GM23338 (cell line): ENCODE measurements around the gene ATP5MG. TPM values are rescaled to one million over a fixed set of nuclear protein-coding genes. Genes with fewer than 3 reads are reported as not detected.

Source experiments
- ATAC-seq: fragments of 200-7000 bp; cut with Tn5 transposase; 3 replicates; pipeline ENCODE4 v1.9.1; 2020
- DNase-seq: peaks from one replicate; pipeline ENCODE4 v3.0.0-alpha.2; 2015; ENCODE audit warnings: low spot score
- H2AFZ ChIP-seq: fragments of 200-600 bp; sonication (generic); 2 replicates; pipeline ENCODE4 v1.8.0; 2016; ENCODE audit warnings: antibody characterized with exemption, mild to moderate bottlenecking, moderate library complexity
- H3F3A ChIP-seq: fragments of 200-600 bp; sonication (generic); replicated peaks from 2 replicates; pipeline ENCODE4 v1.8.0; 2017; ENCODE audit warnings: antibody characterized with exemption, mixed run types, low read depth
- H3K27ac ChIP-seq: fragments of 200-600 bp; sonication (generic); 2 replicates; pipeline ENCODE4 v1.6.1; 2016; ENCODE audit warnings: low read depth
- H3K27me3 ChIP-seq: fragments of 200-600 bp; sonication (generic); 2 replicates; pipeline ENCODE4 v1.8.0; 2016; ENCODE audit warnings: mild to moderate bottlenecking, mixed run types, moderate library complexity; ENCODE audit not compliant: insufficient read depth
- H3K36me3 ChIP-seq: fragments of 200-600 bp; sonication (generic); 2 replicates; pipeline ENCODE4 v1.8.0; 2016; ENCODE audit warnings: mild to moderate bottlenecking; ENCODE audit not compliant: insufficient read depth
- H3K4me1 ChIP-seq: fragments of 200-600 bp; sonication (generic); 2 replicates; pipeline ENCODE4 v1.8.0; 2016; ENCODE audit warnings: mild to moderate bottlenecking, moderate library complexity; ENCODE audit not compliant: insufficient read depth
- H3K4me2 ChIP-seq: fragments of 200-600 bp; sonication (generic); 2 replicates; pipeline ENCODE4 v1.7.1; 2017; ENCODE audit warnings: mixed run types
- H3K4me3 ChIP-seq: fragments of 200-600 bp; sonication (generic); 2 replicates; pipeline ENCODE4 v1.6.1; 2016; ENCODE audit warnings: mixed run types
- H3K79me2 ChIP-seq: fragments of 200-600 bp; sonication (generic); replicated peaks from 2 replicates; pipeline ENCODE4 v1.8.0; 2017; ENCODE audit warnings: mild to moderate bottlenecking; ENCODE audit not compliant: insufficient read depth
- H3K9me2 ChIP-seq: fragments of 200-600 bp; sonication (generic); 2 replicates; pipeline ENCODE4 v1.8.0; 2017; ENCODE audit not compliant: insufficient read depth
- H4K20me1 ChIP-seq: fragments of 200-600 bp; sonication (generic); replicated peaks from 2 replicates; pipeline ENCODE4 v1.8.0; 2017; ENCODE audit warnings: mild to moderate bottlenecking; ENCODE audit not compliant: insufficient read depth
- H3K27ac Mint-ChIP-seq: 2 replicates; pipeline ENCODE4 v1.8.0; 2020; ENCODE audit warnings: inconsistent platforms, mild to moderate bottlenecking, moderate library complexity, mixed read lengths
- H3K27me3 Mint-ChIP-seq: 3 replicates; pipeline ENCODE4 v1.8.0; 2022; ENCODE audit warnings: low read depth, mild to moderate bottlenecking, moderate library complexity, mixed read lengths, inconsistent platforms; ENCODE audit not compliant: insufficient read depth, poor library complexity
- H3K36me3 Mint-ChIP-seq: 3 replicates; pipeline ENCODE4 v1.8.0; 2021; ENCODE audit warnings: low read depth, mild to moderate bottlenecking, inconsistent platforms, moderate library complexity, mixed read lengths
- H3K4me1 Mint-ChIP-seq: 3 replicates; pipeline ENCODE4 v1.8.0; 2020; ENCODE audit warnings: mild to moderate bottlenecking, inconsistent platforms, mixed read lengths
- H3K4me3 Mint-ChIP-seq: 3 replicates; pipeline ENCODE4 v1.8.0; 2021; ENCODE audit warnings: moderate library complexity, mild to moderate bottlenecking, inconsistent platforms, mixed read lengths
- H3K9me3 Mint-ChIP-seq: 3 replicates; pipeline ENCODE4 v1.8.0; 2020; ENCODE audit warnings: moderate library complexity, mild to moderate bottlenecking, inconsistent platforms, mixed read lengths
- CTCF ChIP-seq, 2 experiments: fragments of 200-600 bp in 1 of 2; sonication (generic) in 1 of 2; conservative IDR thresholded peaks; 2 replicates each; pipeline versions ENCODE4 v1.5.1 to v1.6.1; 2016 to 2017; ENCODE audit warnings: antibody characterized with exemption in 2 of 2, low read depth in 2 of 2, mild to moderate bottlenecking in 2 of 2, moderate library complexity in 1 of 2
- JUNB ChIP-seq: IDR thresholded peaks from one replicate; pipeline ENCODE4 v1.6.1; 2016; ENCODE audit warnings: antibody characterized with exemption; ENCODE audit not compliant: unreplicated experiment
- NANOG ChIP-seq: IDR thresholded peaks from 2 replicates; pipeline ENCODE4 v1.6.1; 2016; ENCODE audit warnings: antibody characterized with exemption, borderline replicate concordance
- STAT1 ChIP-seq: IDR thresholded peaks from one replicate; pipeline ENCODE4 v1.6.1; 2016; ENCODE audit warnings: antibody characterized with exemption; ENCODE audit not compliant: unreplicated experiment
- ZNF114 ChIP-seq: fragments of 250-450 bp; sonication (Bioruptor Pico); IDR thresholded peaks from 2 replicates; pipeline ENCODE4 v1.5.0; 2020; ENCODE audit warnings: mild to moderate bottlenecking, moderate library complexity
- ZNF331 ChIP-seq: fragments of 250-450 bp; sonication (Bioruptor Pico); IDR thresholded peaks from 2 replicates; pipeline ENCODE4 v1.5.0; 2020; ENCODE audit warnings: low read depth, mild to moderate bottlenecking, moderate library complexity
- ZNF462 ChIP-seq: fragments of 250-450 bp; sonication (Bioruptor Pico); IDR thresholded peaks from 2 replicates; pipeline ENCODE4 v1.5.0; 2020; ENCODE audit warnings: mild to moderate bottlenecking, moderate library complexity
- polyA plus RNA-seq: library from polyadenylated mRNA; unstranded; fragments of >200 nt; fragmentation: Nextera tagmentation; extraction: Ambion mirVana; gene quantifications from 2 replicates; pipeline ENCODE4 v1.2.1, GENCODE V29; 2016
- total RNA-seq: library from RNA; depleted of rRNA; stranded (reverse); fragments of >200 nt; shearing (Covaris generic); gene quantifications from 2 replicates; pipeline ENCODE4 v1.2.3, GENCODE V29; 2014
- TF ChIP-seq, protein P1 (sequence below): IDR thresholded peaks from 2 replicates; pipeline ENCODE4 v1.6.1; 2016; ENCODE audit warnings: antibody characterized with exemption
- TF ChIP-seq, protein P2 (sequence below): IDR thresholded peaks from one replicate; pipeline ENCODE4 v1.6.1; 2018; ENCODE audit warnings: antibody characterized with exemption; ENCODE audit not compliant: unreplicated experiment

Gene ATP5MG
- total and polyA plus RNA-seq, 2 experiments from 2014 or later: 41.7 to 987 TPM

- TF ChIP-seq, protein P1, sequence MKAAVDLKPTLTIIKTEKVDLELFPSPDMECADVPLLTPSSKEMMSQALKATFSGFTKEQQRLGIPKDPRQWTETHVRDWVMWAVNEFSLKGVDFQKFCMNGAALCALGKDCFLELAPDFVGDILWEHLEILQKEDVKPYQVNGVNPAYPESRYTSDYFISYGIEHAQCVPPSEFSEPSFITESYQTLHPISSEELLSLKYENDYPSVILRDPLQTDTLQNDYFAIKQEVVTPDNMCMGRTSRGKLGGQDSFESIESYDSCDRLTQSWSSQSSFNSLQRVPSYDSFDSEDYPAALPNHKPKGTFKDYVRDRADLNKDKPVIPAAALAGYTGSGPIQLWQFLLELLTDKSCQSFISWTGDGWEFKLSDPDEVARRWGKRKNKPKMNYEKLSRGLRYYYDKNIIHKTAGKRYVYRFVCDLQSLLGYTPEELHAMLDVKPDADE: no peak
- TF ChIP-seq CTCF (conservative IDR thresholded peaks at IDR 0.05; ENCODE audit: low read depth in 2 of 2): no peak
- TF ChIP-seq STAT1: no peak
- no peak for TF ChIP-seq ZNF331 (CRISPR knock-in tag)
- no peak for TF ChIP-seq NANOG
Observed at GRCh38 chr11:118410055-118410745, 8.8 kb downstream of the ATP5MG start (continued).

DNA sequence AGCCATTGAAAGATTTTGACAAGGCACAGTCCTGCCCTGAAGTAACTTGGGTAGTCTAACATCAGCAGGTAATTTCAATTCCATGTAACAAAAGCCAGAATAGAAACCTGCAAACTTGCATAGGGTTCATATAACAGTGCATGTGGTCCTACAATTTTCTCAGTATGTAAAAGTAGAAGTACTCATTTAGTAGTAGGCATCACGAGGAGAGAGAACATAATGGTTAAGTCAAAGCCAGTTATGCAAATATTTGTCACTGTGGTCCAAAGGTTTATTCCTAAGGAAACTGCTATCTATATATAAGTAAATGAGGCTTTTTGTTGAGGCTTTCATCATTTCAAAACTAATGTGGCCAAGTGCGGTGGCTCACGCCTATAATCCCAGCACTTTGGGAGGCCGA is 10.1 kb downstream of the ATP5MG start:
- no peaks in the 10 kb centered on the region for H3K27me3 ChIP-seq
- no peaks in the 10 kb centered on the region for H3K9me2 ChIP-seq
- Mint-ChIP-seq H3K27me3 (no peaks in the 10 kb centered on the region), H3K36me3 (peaks cover 33% of the 10 kb centered on the region), H3K27ac (no peak overlapping the region), H3K4me3 (no peak overlapping the region), H3K9me3 (no peaks in the 10 kb centered on the region), H3K4me1 (no peaks in the 10 kb centered on the region; the same call in 2 of the 3 replicates)
- peaks cover 7% of the 10 kb centered on the region for H3K36me3 ChIP-seq
- DNase-seq (no peak), ATAC-seq (no peak)
- H3K4me1 ChIP-seq: peaks cover 12% of the 10 kb centered on the region
- H3K79me2 ChIP-seq: peaks cover 18% of the 10 kb centered on the region
- no peak overlapping the region for H3K4me2 ChIP-seq
- peaks cover 8% of the 10 kb centered on the region; the same call in 1 of the 2 replicates for H3F3A ChIP-seq
- no peak overlapping the region for H3K4me3 ChIP-seq
- no peak overlapping the region for H2AFZ ChIP-seq
- peaks cover 7% of the 10 kb centered on the region for H4K20me1 ChIP-seq
- H3K27ac ChIP-seq: no peak overlapping the region
- no peak for TF ChIP-seq CTCF (conservative IDR thresholded peaks at IDR 0.05; ENCODE audit: low read depth in 2 of 2)
- TF ChIP-seq ZNF114 (CRISPR knock-in tag): no peak
- TF ChIP-seq, protein P2, sequence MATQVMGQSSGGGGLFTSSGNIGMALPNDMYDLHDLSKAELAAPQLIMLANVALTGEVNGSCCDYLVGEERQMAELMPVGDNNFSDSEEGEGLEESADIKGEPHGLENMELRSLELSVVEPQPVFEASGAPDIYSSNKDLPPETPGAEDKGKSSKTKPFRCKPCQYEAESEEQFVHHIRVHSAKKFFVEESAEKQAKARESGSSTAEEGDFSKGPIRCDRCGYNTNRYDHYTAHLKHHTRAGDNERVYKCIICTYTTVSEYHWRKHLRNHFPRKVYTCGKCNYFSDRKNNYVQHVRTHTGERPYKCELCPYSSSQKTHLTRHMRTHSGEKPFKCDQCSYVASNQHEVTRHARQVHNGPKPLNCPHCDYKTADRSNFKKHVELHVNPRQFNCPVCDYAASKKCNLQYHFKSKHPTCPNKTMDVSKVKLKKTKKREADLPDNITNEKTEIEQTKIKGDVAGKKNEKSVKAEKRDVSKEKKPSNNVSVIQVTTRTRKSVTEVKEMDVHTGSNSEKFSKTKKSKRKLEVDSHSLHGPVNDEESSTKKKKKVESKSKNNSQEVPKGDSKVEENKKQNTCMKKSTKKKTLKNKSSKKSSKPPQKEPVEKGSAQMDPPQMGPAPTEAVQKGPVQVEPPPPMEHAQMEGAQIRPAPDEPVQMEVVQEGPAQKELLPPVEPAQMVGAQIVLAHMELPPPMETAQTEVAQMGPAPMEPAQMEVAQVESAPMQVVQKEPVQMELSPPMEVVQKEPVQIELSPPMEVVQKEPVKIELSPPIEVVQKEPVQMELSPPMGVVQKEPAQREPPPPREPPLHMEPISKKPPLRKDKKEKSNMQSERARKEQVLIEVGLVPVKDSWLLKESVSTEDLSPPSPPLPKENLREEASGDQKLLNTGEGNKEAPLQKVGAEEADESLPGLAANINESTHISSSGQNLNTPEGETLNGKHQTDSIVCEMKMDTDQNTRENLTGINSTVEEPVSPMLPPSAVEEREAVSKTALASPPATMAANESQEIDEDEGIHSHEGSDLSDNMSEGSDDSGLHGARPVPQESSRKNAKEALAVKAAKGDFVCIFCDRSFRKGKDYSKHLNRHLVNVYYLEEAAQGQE: no peak
- no peak for TF ChIP-seq ZNF462 (CRISPR knock-in tag)
- TF ChIP-seq JUNB: no peak
- TF ChIP-seq ZNF331 (CRISPR knock-in tag): no peak
